GM18868 (cell line): ENCODE measurements around the gene DCTPP1.
A peak's percentile ranks its signal among the peaks of the same experiment; 100 is the strongest.
"Not testable (repeated sequence)": the region's sequence is repeated elsewhere in the genome, so short reads cannot be mapped to it uniquely, and the experiment has no call there.

Source experiments
- ATAC-seq: cut with Tn5 transposase; IDR thresholded peaks from one replicate; pipeline ENCODE4 v1.9.1; 2021; ENCODE audit warnings: mild to moderate bottlenecking, moderate library complexity; ENCODE audit not compliant: unreplicated experiment

Gene DCTPP1

DNA sequence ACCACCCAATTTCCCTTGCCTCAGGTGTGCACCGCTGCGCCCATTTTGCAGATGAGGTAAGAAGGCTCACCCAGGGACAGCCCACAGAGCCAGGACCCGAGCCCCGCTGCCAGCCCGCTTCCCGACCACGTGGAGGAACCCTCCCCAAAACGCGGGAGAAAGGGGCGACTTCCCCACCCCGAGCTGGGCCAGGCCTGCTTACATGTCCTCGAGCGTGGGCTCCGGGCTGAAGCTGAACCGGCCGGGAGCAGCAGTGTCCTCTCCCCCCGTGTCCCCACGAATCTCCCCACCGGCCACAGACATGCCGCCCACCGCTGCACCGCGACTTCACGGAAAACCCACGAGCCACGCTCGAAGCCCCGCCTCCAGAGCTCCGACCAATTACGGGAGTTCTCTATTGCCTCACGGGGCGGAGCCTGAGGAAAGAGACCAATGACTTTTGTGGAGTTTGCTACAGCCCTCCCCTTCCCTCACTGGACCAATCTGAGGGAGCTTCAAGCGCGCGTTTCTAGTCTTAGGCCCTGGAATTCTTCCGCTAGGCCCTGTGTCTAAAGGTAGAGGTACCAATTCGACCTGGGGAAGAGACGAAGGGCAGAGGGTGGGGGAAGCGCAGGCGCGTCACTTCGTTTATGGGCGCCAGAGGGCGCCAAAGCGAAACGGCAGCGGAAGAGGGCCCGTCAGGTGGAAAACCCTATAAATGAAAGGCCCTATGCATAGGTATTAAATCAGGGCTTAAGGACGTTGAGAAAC lies at the start of gene DCTPP1:
Gene DCTPP1 (minus strand): TSS at position 353 of the 750 bp plus-strand sequence. CDS start 50 bp downstream, at position 303.
- ATAC-seq = peak; percentile 97

DNA sequence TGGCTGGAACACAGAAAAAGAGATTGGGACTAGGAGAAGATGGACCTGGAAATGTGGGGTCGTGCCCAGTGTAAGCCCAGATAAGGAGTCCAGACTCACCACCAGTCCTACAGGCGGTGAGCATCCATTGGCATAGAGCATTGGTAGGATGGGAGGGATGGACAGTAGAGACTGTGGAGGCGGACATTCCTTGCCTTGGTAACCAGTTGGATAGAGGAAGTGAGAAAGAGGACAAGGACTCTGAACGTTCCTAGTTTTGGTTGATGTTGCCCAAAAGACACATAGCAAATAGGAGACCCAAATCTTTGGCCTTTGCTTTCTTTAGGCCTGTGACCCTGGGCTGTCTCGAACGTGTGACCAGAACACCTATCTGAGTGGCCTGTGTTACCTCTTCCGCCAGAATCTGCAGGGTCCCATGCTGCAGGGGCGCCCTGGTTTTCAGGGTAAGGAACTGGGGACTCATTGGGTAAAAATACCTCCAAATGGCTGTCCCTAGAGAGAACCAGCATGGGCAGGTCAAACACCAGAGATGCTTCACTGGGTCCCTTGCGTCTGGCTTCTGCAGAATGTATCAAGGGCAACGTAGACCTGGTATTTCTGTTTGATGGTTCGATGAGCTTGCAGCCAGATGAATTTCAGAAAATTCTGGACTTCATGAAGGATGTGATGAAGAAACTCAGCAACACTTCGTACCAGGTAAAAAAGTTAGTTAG lies 49.1 kb upstream of the DCTPP1 start:
- no peak for ATAC-seq

DNA sequence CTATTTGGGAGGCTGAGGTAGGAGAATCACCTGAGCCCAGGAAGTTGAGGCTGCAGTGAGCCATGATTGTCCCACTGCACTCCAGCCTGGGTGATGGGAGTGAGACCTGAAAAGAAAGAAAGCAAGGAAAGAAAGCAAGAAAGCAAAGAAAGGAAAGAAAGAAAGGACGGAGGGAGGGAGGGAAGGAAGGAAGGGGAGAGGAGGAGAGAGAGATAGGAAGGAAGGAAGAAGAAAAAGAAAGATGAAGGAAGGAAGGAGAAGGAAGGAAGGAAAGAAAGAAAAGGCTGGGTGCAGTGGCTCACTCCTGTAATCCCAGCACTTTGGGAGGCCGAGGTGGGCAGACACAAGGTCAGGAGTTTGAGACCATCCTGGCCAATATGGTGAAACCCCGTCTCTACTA lies 47.9 kb upstream of the DCTPP1 start:
- ATAC-seq = not testable (repeated sequence)

DNA sequence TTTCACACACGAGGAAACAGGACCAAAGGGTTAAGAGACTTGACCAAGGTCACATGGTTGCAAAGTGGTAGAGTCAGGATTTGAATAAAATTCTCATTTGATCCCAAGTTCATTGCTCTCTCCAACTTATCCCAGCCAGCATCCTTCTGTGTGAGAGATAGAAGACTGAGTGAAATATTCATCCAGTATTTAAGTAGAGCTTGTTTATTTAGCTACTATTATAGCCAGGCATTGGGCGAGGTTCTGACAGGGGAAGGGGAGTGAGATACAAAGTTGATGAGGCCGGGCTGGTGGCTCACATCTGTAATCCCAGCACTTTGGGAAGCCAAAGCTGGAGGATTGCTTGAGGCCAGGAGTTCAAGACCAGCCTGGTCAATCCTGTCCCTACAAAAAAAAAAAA lies 47.2 kb upstream of the DCTPP1 start:
- ATAC-seq = no peak

DNA sequence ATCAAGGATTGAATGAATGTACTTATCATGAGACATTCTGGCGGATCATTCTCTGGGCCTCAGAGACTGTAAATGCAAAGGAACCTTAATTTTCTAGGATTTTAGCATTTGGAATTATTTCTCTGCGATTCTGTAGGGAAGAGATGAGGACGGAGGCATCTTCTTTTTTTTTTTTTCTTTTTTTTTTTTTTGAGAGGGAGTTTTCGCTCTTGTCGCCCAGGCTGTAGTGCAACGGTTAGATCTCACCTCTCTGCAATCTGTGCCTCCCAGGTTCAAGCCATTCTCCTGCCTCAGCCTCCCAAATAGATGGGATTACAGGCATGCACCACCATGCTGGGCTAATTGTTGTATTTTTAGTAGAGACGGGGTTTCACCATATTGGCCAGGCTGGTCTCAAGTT lies 44.9 kb upstream of the DCTPP1 start:
- no peak for ATAC-seq

DNA sequence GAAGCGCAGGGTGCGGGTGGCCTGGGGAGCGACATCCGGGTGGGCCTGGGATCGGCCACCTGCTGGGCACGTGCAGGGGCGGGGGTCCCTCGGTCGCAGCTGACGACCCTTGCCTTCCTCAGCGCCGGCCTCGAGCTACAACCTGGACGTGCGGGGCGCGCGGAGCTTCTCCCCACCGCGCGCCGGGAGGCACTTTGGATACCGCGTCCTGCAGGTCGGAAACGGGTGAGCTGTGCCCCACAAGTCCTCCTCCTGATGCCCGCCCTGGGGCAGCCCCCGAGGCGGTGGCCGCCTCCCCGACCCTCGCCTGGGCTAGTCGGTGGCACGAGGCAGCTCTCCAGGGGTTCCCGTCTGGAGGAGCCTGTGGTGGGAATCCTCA lies 44.2 kb upstream of the DCTPP1 start:
- ATAC-seq = no peak

DNA sequence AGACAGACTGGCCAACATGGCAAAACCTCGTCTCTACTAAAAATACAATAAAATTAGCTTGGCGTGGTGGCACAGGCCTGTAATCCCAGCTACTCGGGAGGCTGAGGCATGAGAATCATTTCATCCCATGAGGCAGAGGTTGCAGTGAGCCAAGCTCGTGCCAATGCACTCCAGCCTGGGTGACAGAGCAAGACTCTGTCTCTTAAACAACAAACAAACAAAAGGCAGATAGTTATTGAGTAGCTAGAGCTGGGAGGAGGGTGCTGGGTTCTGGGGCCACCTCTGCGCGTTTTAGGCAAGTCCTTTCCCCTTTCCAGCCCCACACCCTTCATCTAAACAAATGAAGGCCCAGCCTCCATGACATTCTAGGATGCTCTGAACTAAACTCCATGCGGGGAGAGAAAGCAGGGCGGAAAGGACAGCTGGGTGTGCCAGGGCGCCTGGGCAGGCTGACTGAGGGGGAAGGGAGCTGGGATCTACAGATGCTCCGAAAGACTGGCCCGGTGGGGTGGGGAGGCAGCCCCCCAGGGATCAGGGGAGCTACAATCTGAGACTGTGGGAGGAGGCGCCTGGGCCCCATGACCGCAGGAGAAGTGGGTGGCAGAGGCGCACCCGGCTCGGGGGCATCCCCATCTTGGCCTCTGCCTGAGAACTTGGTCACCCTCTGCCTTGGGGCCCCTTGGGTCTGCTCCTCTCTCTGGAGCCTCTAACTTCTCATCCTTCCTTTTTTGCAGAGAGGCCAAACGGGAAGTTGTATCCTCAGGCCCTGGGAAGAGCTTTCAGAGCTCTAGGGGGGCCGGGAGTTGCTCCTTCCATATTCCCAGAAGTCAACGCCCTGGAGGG lies 43.6 kb upstream of the DCTPP1 start:
- ATAC-seq = no peak

DNA sequence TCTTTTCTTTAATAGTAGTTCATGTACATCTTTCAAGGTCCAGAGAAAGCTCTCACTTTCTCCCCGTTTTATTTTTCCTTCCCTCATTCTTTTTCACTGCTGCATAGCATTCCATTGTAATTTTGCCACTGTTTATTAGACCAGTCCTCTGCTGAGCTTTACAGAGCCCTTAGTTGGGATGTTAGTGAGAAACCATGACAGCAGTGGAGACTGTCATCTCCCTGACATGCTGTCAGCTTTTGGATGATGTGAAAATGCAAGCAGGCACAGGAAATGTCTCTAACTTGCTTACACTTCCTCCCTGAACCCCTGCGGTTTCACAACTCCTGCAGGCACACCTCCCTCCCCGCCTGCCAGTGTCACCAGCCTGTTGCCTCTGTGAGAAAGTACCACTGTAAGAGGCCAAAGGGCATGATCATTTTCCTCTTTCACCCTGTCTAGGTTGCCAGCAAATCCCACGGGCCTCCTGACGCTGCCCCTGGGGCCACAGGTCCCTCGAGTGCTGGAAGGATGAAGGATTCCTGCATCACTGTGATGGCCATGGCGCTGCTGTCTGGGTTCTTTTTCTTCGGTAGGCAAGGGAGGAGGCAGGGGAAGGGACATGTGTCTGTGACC lies 42.6 kb upstream of the DCTPP1 start, which contains the start of gene ITGAL:
Gene ITGAL (plus strand): TSS at position 415 of the 615 bp plus-strand sequence. CDS start 96 bp downstream, at position 511.
- ATAC-seq = peak; percentile 49

DNA sequence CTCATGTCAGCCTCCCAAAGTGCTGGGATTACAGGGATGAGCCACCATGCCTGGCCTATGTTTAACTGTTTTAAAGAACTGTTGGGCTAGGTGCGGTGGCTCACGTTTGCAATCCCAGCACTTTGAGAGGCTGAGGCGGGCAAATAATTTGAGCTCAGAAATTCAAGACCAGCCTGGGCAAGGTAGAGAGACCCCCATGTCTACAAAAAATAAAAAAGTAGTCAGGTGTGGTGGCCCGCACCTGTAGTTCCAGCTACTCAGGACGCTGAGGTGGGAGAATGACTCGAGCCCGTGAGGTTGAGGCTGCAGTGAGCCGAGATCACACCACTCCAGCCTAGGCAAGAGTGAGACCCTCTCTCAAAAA lies 40.8 kb upstream of the DCTPP1 start:
- ATAC-seq = no peak

DNA sequence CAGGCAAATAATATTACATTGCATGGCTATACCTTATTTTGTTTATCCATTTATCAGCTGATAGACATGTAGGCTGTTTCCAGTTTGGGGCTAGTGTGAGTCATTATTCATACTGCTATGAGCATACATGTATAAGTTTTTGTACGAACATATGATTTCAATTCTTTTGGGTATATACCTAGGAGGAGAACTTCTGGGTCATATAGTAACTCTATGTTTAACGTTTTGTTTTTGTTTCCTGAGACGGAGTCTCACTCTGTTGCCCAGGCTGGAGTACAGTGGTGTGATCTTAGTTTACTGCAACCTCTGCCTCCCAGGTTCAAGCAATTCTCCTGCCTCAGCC lies 40.3 kb upstream of the DCTPP1 start:
- ATAC-seq = no peak

DNA sequence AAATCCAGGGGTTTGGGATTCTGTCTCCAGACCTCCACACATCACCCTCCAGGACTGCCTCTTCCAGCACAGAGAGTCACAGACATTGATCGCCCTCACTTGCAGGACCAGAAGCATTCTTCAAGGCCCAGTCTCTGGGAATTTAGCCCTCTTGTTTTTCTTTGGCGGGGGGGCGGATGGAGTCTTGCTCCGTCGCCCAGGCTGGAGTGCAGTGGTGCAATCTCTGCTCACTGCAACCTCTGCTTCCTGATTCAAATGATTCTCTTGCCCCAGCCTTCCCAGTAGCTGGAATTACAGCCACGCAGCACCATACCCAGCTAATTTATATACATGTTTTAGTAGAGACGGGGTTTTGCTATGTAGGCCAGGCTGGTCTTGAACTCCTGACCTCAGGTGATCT lies 34.2 kb upstream of the DCTPP1 start:
- no peak for ATAC-seq

DNA sequence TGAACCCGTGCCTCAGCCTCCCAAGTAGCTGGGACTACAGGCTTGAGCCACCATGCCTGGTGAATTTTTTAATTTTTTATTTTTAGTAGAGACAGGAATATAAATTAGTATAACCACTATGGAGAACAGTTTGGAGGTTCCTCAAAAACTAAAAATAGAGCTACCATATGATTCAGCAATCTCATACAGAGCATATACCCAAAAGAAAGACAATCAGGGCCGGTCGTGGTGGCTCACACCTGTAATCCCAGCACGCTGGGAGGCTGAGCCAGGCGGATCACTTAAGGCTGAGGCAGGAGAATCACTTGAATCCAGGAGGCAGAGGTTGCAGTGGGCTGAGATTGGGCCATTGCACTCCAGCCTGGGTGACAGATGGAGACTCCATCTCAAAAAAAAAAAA lies 31.6 kb upstream of the DCTPP1 start:
- not testable (repeated sequence) for ATAC-seq

DNA sequence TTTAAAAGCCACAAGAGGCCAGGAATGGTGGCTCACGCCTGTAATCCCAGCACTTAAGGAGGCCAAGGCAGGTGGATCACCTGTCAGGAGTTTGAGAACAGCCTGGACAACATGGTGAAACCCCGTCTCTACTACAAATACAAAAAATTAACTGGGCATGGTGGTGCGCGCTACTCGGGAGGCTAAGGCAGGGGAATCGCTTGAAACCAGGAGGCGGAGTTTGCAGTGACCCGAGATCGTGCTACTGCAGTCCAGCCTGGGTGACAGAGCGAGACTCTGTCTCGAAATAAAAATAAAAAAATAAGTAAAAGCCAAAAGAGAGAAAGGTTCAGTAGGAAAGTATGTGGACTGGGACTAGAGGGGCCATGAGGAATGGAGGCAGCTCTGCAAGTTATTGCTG lies 29.6 kb upstream of the DCTPP1 start:
- no peak for ATAC-seq

DNA sequence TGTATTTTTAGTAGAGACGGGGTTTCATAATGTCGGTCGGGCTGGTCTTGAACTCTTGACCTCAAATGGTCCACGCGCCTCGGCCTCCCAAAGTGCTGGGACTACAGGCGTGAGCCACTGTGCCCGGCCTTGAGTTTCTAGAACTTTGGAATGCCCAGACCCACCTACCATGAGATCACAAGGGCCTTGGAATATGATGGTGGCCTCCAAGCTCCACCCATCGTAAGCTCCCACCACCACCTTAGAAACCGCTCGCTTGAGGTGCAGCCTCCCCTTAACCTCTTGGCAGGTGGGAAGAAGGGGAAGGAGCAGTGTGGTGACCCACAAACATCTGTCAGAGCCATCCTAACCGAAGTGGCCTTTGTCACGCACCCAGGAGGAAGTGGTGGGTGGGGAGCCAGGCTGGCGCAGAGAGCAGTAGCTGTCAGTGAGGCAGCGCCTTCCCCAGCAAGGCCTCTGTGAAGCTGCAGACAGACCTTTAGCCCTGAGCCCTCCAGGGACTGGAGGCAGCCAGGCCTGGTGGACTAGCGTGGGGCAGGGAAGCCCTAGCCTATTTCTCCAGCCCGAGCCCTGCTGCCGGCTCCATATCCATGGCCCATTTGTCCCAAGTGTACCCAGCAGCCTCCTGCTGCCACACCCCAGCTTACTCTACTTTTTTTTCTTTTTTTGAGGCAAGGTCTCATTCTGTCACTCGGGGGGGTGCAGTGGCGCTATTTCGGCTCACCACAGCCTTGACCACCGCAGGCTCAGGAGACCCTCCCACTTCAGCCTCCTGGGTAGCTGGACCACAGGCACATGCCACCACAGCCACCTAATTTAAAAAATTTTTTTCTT lies 28.9 kb upstream of the DCTPP1 start:
- ATAC-seq = peak; percentile 85

DNA sequence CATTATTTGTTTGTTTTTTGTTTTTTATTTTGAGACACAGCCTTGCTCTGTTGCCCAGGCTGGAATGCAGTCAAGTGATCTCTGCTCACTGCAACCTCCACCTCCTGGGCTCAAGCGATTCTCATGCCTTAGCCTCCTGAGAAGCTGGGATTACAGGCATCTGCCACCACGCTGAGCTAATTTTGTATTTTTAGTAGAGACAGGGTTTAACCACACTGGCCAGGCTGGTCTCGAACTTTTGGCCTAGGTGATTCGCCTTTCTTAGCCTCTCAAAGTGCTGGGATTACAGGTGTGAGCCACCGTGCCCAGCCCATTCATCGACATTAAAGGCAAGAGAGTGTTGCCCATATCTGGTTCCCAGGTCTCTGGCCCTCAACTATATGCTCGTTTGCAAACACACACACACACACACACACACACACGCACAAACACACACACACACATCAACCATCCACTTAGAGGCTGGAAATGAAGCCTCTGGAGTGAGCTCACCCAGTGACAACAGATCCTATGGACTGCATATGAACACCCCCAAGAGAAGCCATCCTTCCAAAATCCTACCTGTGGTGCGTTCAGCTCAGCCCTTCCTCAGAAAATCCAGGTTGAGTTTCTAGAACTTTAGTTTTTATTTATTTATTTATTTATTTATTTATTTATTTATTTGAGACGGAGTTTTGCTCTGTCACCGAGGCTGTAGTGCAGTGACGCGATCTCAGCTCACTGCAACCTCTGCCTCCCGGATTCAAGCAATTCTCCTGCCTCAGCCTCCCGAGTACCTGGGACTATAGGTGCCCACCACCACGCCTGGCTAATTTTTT lies 28.1 kb upstream of the DCTPP1 start:
- no peak for ATAC-seq

DNA sequence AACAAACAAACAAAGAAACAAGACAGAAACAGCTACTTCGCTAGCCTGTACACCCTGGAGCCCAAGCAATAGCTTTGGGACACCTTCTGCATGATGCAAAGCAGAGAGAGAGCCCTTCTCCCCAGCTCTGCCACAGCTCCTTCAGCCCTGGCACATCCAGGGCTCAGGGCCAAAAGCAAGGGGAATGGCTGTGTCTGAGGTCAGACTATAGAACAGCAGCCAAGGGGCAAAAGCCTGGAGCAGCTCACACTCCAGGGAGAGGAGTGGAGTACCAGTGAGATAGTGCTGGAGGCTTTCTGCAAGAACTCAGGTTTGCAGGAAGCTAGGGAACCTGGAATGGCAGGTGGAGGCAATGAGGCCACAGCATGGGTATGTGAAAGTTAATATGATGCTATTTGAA lies 27.4 kb upstream of the DCTPP1 start:
- ATAC-seq = no peak

DNA sequence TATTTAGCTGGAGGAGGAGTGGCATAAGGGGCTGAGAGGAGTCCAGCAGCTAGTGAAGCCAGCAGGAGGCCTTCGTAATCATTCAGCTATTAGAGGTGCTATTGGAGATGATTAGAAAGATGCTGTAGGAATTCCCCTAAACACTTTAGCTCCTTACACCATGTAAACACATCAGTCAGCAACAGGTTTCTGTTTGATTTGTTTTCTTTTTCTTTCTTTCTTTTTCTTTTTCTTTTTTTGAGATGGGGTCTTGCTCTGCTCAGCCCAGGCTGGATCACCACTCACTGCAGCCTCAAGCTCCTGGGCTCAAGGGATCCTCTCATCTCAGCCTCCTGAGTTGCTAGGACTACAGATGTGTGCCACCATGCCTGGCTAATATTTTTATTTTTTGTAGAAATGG lies 26.5 kb upstream of the DCTPP1 start:
- no peak for ATAC-seq

DNA sequence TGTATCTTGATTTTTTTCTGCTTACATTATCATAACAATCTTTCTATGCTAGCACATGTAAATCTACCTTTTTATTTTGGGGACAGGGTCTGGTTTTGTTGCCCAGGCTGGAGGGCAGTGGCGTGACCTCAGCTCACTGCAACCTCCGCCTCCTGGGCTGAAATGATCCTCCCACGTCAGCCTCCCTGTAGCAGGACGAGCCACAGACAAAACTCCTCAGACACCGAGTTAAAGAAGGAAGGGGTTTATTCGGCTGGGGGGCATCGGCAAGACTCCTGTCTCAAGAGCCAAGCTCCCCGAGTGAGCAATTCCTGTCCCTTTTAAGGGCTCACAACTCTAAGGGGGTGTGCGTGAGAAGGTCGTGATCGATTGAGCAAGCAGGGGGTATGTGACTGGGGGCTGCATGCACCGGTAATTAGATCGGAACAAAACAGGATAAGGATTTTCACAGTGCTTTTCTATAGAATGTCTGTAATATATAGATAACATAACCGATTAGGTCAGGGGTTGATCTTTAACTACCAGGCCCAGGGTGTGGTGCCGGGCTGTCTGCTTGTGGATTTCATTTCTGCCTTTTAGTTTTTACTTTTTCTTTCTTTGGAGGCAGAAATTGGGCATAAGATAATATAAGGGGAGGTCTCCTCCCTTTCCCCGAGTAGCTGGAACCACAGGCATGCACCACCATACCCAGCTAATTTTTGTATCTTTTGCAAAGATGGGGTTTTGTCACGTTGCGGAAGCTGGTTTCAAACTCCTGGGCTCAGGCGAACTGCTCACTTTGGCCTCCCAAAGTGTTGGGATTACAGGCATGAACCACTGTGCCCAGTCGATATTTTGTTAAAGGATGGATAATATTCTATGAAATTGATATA lies 23.1 kb upstream of the DCTPP1 start:
- ATAC-seq = not testable (repeated sequence)

DNA sequence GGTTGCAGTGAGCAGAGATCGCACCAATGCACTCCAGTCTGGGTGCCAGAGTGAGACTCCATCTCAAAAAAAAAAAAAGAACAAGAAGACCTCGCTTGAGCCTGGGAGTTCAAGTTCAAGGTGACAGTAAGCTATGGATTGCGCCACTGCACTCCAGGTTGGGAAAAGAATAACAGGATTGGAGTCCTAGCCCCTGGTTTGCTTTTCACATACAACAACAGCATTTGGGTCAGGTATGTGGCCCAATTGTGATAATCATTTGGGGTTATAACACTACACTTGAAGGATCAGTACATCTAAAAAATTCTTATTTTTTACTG lies 19.2 kb upstream of the DCTPP1 start:
- no peak for ATAC-seq
